Testis (tissue), 2 donors: Measurements from ENCODE around the gene SLC9A6.

Experiments used
- POLR2A ChIP-seq: fragments of 450-650 bp; IDR thresholded peaks from one replicate; pipeline ENCODE4 v1.6.1; 2017; ENCODE audit warnings: antibody characterized with exemption, mild to moderate bottlenecking, moderate library complexity
- TF ChIP-seq, protein P1 (sequence below), 3 experiments: fragments of 450-650 bp in 2 of 3; fragments of 200-600 bp in 1 of 3; sonication (generic) in 1 of 3; IDR thresholded peaks; one replicate each; pipeline ENCODE4 v1.5.1; 2016 to 2019; ENCODE audit warnings: antibody characterized with exemption in 3 of 3, mild to moderate bottlenecking in 2 of 3, moderate library complexity in 1 of 3

DNA sequence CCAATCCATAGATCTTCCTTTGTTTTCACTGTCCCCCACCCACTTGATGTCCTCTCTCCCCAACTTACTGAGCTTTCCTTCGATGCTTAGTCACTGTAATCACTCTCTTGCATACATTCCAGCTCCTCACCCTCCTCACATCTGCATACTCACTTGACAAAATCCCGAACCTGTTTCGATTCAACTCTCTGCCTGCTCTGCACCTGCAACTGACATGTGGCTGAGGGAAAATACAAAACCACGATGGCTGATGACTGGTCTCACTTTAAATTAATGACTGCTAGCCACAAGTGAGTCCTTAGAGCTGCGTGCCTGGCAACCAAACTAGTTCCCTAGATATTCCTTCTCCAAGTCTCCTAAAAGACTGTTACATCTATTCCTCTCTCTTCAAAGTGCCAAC is 91.7 kb downstream of the SLC9A6 start:
- TF ChIP-seq, protein P1, sequence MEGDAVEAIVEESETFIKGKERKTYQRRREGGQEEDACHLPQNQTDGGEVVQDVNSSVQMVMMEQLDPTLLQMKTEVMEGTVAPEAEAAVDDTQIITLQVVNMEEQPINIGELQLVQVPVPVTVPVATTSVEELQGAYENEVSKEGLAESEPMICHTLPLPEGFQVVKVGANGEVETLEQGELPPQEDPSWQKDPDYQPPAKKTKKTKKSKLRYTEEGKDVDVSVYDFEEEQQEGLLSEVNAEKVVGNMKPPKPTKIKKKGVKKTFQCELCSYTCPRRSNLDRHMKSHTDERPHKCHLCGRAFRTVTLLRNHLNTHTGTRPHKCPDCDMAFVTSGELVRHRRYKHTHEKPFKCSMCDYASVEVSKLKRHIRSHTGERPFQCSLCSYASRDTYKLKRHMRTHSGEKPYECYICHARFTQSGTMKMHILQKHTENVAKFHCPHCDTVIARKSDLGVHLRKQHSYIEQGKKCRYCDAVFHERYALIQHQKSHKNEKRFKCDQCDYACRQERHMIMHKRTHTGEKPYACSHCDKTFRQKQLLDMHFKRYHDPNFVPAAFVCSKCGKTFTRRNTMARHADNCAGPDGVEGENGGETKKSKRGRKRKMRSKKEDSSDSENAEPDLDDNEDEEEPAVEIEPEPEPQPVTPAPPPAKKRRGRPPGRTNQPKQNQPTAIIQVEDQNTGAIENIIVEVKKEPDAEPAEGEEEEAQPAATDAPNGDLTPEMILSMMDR (IDR thresholded peaks at IDR 0.05): no peak
- TF ChIP-seq POLR2A: no peak
